AG09319 (cell line): Measurements from ENCODE around the gene SLC17A7.

Experiments
- DNase-seq: peaks from one replicate; pipeline ENCODE4 v3.0.0-alpha.2; 2010; ENCODE audit warnings: low read depth; ENCODE audit errors: extremely low read depth
- TF ChIP-seq, protein P1 (sequence below): IDR thresholded peaks from 2 replicates; pipeline ENCODE4 v1.5.1; 2011; ENCODE audit warnings: low read depth, mild to moderate bottlenecking, inconsistent platforms, low read length, moderate library complexity

The SLC17A7 gene

DNA sequence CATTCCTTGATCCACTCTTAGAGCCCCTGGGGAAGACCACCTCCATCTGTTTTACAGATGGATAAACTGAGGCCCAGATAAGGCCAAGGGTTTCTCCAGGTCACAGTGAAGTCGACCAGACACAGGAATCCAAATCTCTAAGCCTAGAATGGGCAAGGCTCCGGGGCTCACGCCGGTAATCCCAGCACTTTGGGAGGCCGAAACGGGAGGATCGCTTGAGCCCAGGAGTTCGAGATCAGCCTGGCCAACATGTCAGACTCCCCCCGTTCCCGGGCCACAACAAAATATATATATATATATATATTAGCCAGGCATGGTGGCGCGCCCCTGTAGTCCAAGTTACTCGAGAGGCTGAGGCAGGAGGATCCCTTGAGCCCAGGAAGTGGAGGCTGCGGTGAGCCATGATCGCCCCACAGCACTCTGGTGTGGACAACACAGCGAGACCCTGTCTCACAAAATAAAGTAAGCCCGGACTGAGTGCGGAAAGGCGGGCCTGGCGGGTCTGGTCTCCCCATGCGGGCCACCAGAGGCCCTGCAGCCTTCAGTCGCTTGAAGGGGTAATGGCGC, 45.5 kb upstream of the SLC17A7 start:
- no peak for DNase-seq
- TF ChIP-seq, protein P1, sequence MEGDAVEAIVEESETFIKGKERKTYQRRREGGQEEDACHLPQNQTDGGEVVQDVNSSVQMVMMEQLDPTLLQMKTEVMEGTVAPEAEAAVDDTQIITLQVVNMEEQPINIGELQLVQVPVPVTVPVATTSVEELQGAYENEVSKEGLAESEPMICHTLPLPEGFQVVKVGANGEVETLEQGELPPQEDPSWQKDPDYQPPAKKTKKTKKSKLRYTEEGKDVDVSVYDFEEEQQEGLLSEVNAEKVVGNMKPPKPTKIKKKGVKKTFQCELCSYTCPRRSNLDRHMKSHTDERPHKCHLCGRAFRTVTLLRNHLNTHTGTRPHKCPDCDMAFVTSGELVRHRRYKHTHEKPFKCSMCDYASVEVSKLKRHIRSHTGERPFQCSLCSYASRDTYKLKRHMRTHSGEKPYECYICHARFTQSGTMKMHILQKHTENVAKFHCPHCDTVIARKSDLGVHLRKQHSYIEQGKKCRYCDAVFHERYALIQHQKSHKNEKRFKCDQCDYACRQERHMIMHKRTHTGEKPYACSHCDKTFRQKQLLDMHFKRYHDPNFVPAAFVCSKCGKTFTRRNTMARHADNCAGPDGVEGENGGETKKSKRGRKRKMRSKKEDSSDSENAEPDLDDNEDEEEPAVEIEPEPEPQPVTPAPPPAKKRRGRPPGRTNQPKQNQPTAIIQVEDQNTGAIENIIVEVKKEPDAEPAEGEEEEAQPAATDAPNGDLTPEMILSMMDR, result no peak; the same call in 1 of the 2 replicates

DNA sequence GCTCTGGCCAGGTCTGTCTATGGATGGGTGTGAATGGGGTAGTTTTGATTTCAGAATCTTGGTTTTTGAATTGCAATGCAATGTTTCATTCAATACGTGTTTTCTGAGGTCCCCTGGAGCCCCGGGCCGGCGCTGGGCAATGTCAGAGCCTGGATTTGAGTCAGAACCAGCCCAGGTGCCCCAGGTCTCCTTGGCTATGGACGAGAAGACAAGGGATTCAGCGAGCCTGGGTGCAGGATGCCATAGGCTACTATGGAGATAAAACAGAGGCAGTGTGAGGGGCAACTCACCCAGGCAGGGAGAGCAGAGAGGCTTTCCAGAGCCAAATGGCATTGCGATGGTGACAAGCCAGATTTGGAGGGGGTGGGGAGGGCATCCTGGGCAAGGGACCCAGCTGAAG, 44.9 kb upstream of the SLC17A7 start:
- no peak for DNase-seq
- TF ChIP-seq, protein P1, result no peak

DNA sequence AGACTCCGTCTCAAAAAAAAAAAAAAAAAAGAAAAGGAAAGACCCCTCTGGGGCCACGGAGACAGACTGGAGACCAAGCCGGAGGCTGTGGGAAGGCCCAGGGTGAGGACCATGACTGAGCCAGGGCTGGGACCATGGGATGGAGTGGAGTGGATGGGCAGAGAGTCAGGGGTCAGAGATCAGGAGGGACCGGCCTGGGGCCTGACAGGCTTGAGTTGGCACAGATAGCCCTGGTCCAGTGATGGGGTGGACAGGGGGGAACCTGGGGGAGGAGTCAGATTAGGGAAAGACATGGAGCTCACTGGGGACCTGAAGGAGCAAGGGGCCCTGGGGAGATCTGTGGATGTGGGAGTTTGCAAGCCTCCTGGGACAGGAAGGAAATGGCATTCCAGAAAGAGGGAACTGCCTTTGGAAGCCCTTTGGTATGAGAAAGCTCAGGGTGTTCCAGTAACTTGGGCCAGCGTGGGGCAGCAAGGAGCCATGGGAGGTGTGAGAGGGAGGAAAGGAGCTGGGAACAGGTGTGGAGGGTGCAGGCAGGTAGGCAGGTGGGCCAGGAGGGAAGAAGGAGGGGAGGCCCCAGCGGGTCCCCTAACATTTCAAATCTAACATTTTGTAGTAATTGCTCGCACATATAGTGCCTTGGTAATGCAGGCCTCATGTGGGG, 39.8 kb upstream of the SLC17A7 start:
- TF ChIP-seq, protein P1, result no peak
- DNase-seq, result no peak

DNA sequence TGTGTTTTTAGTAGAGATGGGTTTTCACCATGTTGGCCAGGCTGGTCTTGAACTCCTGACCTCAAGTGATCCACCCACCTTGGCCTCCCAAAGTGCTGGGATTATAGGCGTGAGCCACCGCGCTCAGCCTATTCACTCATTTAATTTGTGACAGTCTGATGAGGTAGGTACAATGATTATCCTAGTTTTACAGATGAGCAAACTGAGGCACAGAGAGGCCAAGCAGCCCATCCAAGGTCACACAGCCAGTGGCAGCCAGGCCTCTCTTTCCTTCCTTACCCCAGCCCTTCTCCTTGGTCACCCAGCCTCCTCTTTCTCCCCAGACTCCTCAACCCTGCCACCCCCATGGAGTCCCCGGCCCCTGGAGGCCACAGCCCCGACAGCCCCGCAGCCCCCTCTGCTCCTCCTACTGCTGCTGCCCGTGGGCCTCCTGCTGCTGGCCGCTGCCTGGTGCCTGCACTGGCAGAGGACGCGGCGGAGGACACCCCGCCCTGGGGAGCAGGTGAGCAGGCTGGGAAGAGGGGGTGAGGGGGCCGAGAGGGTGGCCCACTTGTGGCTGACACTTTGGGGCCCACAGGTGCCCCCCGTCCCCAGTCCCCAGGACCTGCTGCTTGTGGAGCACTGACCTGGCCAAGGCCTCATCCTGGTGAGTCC, 38.8 kb upstream of the SLC17A7 start:
- no peak for DNase-seq
- TF ChIP-seq, protein P1, result no peak

DNA sequence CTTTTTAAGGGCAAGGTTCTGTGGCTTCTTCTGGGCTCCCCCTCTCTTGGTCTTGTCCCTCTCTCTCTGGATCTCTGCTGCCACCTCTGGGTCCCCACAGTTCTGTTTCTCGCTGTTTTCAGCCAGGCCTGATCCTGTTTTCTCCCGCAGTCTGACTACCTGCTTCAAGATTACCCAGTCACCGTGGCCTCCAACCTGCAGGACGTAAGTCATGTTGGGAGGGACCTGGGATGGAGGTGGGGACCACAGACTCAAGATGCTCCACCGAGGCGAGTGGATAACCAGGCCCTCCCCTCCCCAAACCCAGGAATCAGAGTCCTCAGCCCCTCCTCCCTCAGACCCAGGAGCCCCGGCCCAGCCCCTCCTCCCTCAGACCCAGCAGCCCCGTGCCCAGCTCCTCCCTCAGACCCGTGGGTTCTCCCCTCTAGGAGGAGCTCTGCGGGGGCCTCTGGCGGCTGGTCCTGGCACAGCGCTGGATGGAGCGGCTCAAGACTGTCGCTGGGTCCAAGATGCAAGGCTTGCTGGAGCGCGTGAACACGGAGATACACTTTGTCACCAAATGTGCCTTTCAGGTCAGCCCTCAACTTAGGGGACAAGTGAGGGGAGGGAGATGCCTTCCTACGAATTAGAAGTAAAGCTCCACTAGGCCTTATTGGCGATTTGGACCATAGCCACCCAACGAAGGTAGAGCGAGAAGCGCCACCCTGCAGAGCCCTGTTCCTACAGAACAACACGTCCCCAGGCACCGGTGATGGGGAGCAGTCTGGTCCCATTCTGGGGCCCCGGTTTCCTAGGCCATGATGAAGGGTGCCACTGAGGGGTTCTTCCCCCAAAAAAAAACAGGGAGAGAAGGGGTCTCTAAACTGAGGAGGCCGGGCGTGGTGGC, 34.9 kb upstream of the SLC17A7 start:
- no peak for DNase-seq

DNA sequence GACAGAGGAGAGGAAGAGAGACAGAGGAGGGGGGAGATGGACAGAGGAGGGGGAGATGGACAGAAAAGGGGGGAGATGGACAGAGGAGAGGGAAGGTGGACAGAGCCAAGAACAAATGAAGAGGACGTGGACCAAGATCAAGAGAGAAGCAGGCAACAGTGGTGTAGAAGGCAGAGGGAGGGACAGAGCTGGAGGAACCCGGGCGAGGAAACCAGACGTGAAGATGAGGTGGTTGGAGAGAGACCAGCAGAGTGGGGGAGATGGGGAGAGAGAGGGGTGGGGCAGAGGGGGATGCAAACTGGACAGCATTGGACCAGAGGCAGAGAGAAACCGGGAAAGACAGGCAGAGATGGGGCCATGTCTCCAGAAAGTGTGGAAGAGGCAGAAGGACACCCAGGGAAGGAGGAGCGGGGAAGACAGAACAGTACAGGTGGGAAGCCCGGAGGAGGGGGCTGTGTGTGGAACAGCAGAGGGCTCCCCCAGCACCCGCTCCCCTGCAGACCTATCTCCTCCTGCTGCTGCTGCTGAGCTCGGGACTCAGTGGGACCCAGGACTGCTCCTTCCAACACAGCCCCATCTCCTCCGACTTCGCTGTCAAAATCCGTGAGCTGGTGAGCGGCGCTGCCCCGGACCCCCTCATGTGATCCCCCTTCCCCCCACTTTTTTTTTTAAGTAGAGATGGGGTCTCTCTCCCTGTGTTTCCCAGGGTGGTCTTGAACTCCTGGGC, 34.0 kb upstream of the SLC17A7 start:
- no peak for DNase-seq
- TF ChIP-seq, protein P1, result no peak

More for the DNA sequence above, 34.9 kb upstream of the SLC17A7 start:
- TF ChIP-seq, protein P1, result peak; percentile 64
